NCI-H146 treated with DMSO at 0.1 percent for 48 hours (cell line): ENCODE data around the gene PLVAP.
A peak's percentile ranks its signal among the peaks of the same experiment; 100 is the strongest.

Experiments used
- DNase-seq: peaks from one replicate; lab custom pipeline; 2025; ENCODE audit not compliant: unreplicated experiment; lab: John Stamatoyannopoulos, UW

PLVAP gene

DNA sequence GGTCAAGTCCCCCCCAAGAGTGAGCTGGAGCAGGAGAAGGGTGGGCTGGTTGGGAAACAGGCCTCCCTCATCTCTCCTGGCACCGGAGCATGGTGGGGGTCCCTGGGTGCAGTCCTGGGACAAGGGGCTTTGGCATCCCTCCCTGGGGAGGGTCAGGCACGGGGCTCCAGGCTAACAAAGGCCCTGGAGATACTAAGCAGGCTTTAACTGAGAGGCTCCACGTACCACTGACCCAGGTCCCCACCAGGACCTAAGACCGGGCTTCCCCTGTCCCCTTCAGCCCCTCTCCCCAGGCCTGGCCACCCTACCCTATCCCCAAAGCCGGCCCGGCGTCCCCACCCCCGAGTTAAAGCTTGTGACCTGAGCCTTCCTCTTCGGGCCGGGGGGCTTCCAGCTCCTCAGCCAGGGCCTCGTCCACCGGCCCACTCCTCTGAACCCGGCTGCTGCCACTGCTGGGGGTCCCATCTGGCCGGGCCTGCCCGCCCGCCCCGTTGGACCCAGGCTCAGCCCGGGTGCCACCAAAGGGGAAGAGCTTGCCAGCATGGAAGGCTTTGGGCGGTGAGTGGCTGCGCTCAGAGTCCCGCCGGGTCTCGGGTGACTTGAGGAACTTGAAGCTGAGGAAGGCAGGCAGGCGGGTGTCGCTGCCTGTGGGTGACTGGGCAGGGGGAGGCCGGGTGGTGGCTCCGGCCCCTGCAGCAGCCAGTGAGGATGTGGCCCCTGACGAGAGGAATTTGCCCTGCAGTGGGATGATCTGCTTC, 52.6 kb downstream of the PLVAP start:
- DNase-seq = no peak

DNA sequence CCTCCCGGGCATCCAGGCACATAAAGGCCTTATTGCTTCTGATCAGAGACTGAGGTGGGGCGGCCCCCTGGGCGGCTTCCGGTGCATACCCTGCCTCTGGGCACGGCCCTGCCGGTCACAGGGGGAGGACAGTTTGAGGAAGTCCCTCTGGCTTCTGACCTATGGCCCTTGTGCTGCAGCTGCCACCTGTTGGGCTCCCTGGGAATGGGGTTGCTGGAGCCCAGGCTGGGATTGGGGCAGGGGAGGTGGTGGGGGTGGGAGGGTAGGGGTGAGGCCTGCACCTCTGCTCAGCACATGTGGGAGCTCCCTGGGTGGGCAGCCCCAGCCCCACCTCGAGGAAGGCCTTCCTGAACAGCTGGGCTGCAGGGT, 53.2 kb downstream of the PLVAP start:
- no peak for DNase-seq

GRCh38 chr19:17323300-17323963, 53.7 kb downstream of the PLVAP start:
- no peak for DNase-seq

- DNase-seq = no peak
Measured at GRCh38 chr19:17322854-17323253, 54.3 kb downstream of the PLVAP start.

DNA sequence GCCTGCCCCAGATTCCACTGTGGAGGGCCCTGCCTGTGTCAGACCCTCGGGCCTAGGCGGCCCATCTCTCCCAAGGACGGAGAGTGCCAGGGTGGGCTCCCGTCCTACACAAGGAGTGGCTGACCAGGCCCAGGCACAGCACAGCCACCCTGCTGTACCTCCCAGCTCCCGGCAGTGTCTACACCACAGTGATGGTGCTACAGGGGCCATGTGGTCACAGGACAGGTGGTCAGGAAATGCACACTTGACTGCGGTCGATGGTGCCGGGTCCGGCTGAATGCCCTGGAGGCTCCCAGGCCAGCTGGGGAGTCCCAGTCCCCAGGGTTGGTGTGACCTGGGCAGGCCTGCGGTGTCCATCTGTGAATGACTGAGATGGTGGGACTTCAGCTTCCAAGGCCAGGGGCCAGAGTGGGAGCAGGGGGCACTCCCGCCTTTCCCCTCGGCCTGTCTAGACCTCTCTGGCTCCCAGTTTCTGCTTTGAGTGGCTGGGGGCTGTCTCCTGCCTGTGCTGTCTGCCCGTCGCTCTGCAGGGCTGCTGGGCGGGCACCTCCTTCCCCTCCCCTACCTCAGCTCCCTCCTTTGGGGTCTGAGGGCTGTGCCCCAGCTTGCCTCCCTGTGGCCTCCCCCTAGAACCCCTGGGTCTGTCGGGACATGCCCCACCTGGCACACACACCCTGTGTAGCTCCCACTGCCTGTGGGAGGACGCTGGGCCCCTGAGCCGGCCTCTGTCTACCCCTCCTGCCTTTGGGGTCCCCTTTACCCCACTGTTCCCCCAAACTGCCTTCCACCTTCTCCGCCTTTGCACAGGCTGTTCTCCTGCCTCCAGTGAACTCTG, 55.3 kb downstream of the PLVAP start:
- no peak for DNase-seq

DNA sequence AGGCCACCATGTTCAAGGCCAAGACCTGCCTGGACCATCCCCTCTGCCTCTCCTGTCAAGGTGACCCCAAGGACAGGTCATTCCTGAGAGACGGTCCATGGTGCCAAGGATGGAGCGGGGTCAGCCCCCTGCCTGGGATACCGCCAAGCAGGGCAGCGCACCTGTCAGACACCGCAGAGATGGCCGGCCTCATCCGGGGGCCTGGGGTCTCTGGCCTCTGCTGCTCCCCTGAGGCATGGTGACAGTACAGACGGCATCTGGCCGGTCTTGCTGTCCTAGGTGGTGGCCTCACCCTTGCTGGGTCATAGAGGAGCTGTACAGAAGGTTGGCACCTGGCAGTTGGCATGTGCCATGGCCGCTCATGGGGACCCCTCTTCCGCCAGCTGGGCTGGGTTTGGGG, 56.7 kb downstream of the PLVAP start:
- no peak for DNase-seq

- DNase-seq = no peak
Measured at GRCh38 chr19:17319473-17320238, 57.5 kb downstream of the PLVAP start.

- DNase-seq = no peak
Measured at GRCh38 chr19:17318966-17319365, 58.2 kb downstream of the PLVAP start.

DNA sequence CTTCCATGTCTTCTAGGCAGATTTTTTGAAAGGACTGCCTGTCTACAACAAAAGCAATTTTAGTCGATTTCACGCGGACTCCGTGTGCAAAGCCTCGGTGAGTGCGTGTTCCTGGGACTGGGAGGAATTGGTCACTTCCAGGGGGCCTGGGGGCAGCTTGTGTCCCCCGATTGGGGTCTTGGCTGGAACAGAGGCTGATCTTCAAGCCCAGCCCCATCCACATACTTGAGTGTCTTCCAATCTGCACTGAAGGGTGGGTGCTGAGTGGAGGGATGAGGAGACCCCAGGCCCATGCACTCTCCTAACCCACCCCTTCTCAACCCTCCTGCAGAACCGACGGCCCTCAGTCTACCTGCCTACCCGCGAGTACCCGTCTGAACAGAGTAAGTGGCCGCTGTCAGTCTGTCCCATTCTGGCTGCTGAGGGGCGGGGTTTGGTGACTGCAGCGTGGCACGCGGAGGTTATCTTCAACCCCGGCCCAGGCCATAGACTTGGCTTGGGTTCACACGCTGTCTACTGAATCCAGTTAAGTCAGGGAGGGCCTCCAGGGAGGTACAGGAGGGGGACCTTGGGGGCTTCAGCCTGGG, 63.0 kb downstream of the PLVAP start:
- no peak for DNase-seq

DNA sequence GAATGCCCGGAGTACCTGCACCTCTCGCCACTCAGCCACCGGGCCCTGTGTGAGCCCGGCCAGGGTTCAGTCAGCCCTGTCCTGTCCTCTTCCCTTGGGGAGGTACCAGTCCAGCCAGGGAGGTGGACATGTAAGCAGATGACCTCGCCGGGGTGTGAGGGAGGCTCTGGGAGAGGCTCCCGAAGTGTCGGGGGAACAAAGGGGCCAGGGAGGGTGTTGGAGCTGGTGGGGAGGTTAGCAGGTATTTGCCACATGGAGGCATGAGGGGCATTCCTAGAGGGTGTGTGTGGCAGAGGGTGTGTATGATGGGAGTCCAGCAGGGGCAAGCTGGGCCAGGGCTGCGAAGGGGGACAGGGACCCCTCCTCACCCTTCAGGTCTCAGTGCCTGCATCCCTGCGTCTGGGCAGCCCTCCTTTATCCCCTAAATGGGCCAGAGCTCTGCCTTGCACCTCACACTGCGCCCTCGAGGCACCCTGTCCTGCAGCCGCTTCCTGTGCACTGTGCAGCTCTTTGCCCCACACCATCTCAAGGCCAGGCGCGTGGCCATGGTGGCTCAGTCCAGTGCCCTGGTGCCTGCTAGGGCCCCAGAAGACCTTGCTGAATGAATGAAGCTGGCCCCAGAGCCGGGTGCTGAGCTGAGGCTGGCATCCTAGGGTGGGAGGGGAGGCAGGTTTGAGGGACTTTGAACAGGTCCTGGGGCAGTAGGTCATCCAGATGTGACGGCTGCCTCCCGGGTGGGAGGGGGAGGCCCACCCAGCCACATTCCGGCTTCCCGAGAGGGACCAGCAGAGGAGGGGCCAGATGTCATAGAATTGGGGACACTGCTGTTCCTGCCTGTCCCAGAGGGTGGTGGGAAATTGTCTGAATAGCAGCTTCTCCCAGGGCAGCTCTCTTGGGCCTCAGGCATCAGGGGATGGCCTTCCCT, 64.7 kb downstream of the PLVAP start:
- DNase-seq = no peak

GRCh38 chr19:17311455-17312188, 65.5 kb downstream of the PLVAP start:
- no peak for DNase-seq

DNA sequence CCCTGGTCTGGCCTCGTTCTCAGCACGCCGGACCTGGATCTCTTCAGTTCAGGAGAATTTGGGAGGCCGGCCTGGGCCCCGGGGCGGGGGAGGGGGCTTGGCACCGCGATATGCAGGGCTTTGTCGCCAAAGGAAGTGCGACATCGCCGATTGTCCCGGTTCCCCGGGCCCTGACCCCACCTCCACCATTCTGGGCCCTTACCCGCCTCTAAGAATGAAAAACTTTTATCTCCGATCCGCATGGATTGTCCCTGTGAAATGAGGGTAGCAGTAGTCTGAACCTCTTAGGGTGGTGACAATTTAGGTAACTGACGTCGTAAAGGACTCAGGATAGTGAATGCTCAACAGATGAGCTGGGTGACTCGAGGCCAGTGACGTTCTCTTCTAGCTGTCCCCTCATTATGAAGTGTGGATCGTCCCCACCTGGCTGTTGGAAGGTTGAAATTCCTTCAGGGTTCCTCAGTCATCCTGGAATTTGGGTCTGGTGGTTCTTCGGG, 67.1 kb downstream of the PLVAP start:
- no peak for DNase-seq

DNA sequence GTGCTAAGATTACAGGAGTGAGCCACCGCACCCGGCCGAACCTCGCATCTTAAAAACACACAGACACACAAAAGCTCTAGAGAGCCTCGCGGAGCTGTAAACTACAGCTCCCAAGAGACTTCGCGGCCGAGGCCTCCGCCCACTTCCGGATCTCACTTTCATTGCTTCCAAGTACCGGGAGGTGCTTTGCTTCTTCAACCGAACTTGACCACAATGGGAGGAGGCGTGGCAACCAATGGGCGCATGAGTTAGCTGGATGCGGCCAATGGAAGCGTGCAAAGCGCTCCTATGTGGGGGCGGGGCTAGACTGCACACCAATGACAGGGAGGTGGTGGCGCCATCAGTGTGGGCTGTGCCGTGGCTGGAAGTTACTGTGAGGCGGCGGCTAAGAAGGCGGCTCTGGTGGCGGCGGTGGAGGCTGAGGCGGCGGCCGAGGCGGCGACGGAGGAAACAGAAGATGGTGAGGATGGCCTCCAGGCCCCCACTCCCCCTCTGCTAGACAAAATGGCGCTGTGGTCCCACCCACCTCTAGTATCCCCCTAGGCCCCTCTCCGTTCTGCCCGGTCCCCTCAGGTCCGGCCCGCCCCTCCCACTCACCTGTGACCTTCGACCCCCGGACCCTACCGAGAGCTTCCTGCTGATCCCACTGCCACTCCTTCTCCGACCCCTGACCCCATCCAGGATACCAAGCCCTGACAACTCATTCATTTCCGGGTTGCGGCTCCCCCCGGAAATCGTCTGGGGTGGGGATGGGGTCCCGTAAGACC, 67.8 kb downstream of the PLVAP start, which contains the start of gene DDA1:
Gene DDA1 (plus strand): TSS at position 366 of the 767 bp plus-strand sequence. CDS start 92 bp downstream, at position 458.
- DNase-seq = peak; percentile 99

DNA sequence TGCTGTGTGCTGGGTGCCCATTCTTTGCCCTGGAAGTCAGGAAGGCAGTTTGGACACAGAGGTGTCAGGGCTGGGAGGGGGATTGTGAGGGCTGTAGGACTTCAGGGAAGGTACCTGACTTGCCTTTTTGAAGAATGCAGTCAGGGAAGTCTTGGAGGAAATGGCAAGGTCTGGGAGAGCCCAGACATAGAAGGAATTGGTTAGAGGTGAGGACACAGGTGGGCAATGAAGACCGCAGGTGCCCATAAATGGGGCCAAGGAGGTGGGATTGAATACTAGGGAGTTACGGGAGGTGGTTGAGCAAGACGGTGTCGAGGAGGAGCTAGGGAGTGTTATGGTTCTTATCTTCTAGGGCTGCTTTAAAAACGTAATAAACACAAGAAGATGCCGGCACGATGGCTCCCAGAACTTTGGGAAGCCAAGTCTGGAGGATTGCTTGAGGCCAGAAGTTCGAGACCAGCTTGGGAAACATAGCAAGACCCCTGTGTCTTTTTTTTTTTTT, 69.2 kb downstream of the PLVAP start:
- no peak for DNase-seq

DNA sequence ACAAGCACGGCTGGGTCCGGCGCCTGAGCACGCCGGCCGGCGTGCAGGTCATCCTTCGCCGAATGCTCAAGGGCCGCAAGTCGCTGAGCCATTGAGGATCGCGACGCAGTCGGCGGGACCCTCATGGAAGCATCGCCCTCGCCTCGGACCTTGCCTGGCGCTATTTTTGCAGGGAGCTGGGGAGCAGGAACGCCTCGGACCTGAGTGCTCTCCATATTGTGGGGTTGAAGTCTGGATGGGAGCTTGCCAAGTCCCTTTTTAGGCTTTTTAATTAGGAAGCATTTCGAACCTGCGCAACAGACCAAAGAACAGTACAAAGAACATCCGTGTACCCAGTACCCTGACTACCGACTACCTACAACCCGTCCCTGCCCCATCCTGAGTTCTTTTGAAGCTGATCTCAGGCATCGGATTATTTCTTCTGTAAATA, 70.8 kb downstream of the PLVAP start:
- no peak for DNase-seq

DNA sequence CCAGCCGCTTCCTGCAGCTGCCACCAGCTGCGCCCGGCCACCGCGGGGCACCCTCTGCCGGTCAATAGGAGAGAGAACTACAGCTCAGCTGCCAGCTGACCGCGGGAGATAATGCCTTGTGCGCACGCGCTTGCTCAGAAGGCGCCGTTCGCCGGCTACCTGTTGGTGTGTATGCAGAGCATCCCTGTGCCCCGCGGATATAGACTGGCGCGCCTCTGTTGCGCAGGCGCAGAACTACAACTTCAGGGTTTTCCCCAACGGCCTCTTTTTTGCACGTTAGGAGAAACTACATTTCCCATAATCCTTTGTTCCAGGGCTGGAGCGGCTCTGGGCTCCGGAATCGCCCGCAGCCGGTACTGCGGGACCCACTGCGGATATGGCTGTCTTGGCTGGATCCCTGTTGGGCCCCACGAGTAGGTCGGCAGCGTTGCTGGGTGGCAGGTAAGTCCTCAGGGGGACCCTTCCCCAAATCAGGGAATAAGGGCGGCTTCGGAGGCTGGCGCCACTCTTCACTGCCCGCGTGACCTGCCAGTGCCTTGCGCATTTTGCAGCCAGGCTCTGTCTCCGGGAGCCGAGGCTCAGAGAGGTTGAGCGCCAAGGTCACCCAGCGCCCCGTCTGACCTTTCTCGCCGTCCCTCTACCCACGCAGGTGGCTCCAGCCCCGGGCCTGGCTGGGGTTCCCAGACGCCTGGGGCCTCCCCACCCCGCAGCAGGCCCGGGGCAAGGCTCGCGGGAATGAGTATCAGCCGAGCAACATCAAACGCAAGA, 71.4 kb downstream of the PLVAP start, which contains the start of gene MRPL34:
Gene MRPL34 (plus strand): TSS at position 356 of the 768 bp plus-strand sequence. CDS start 21 bp downstream, at position 377.
- peak; percentile 99 for DNase-seq

DNA sequence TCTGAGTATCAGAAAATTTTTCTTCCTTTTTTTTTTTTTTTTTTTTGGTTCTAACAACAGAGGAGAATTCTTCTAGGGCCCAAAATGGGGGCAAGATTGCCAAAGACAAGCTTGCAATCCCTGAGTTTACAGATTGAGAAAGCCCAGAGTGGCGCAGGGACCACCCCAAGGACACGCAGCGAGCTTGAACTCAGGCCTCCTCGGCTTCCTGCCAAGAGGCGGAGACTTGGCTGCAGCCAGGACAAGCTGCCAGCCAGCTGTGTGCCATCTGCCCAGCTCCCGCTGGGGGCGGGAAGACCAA, 72.0 kb downstream of the PLVAP start:
- no peak for DNase-seq
